Gastroesophageal sphincter (tissue), 4 donors: ENCODE results near the gene RASGEF1C. TPM values are rescaled to one million over a fixed set of nuclear protein-coding genes. Genes with fewer than 3 reads are reported as not detected.

Experiments
- ATAC-seq: fragments of 150-250 bp; one replicate; pipeline ENCODE4 v1.9.1; 2016; ENCODE audit warnings: mild to moderate bottlenecking, moderate library complexity
- H3K27ac ChIP-seq, 4 donors: fragments of 200-600 bp; sonication (generic) in 3 of 4; 1 replicate in 3 of 4; 2 replicates in 1 of 4; pipeline ENCODE4 v1.5.1; 2016 to 2019
- H3K27me3 ChIP-seq: fragments of 200-600 bp; sonication (generic); one replicate; pipeline ENCODE4 v1.5.1; 2019
- H3K36me3 ChIP-seq, 2 donors: fragments of 200-600 bp; sonication (generic); one replicate each; pipeline ENCODE4 v1.5.1; 2019; ENCODE audit warnings: control low read depth in 1 of 2
- H3K4me1 ChIP-seq, 3 donors: fragments of 200-600 bp; sonication (generic); 1 replicate in 2 of 3; 2 replicates in 1 of 3; pipeline ENCODE4 v1.5.1; 2016 to 2019; ENCODE audit warnings: control low read depth in 2 of 3
- H3K4me3 ChIP-seq, 2 donors: fragments of 200-600 bp; sonication (generic); one replicate each; pipeline ENCODE4 v1.5.1; 2019; ENCODE audit warnings: mild to moderate bottlenecking in 1 of 2, moderate library complexity in 1 of 2
- H3K9me3 ChIP-seq, 3 donors: fragments of 200-600 bp; sonication (generic); one replicate each; pipeline ENCODE4 v1.5.1; 2017 to 2019; ENCODE audit warnings: control low read depth in 2 of 3
- EP300 ChIP-seq: sonication (generic); formaldehyde crosslinking; IDR thresholded peaks from one replicate; pipeline ENCODE4 v1.6.1; 2017; ENCODE audit warnings: antibody characterized with exemption, mild to moderate bottlenecking
- POLR2A ChIP-seq, 2 donors: fragments of 450-650 bp; IDR thresholded peaks; one replicate each; pipeline ENCODE4 v1.6.1; 2017; ENCODE audit warnings: antibody characterized with exemption in 2 of 2, mild to moderate bottlenecking in 2 of 2, moderate library complexity in 1 of 2
- POLR2AphosphoS5 ChIP-seq: sonication (generic); formaldehyde crosslinking; IDR thresholded peaks from one replicate; pipeline ENCODE4 v1.6.1; 2017; ENCODE audit warnings: antibody characterized with exemption
- WGBS, 2 donors: methylation state at CpG; one replicate each; pipeline ENCODE4 v1.1.5; 2018; ENCODE audit warnings: low coverage in 1 of 2; 5-methylcytosine and 5-hydroxymethylcytosine counted together
- total RNA-seq, 4 donors: library from RNA; depleted of rRNA; stranded (reverse); fragments of >200 nt; gene quantifications; one replicate each; pipeline ENCODE4 v1.1.0, GENCODE V29; 2016
- TF ChIP-seq, protein P1 (sequence below), 4 experiments: fragments of 200-600 bp in 2 of 4; fragments of 450-650 bp in 2 of 4; sonication (generic) in 1 of 4; IDR thresholded peaks; one replicate each; pipeline ENCODE4 v1.5.1; 2017 to 2019; ENCODE audit warnings: antibody characterized with exemption in 4 of 4, mild to moderate bottlenecking in 2 of 4, moderate library complexity in 2 of 4

Gene RASGEF1C
- total RNA-seq, 4 donors from 2014 or later = 0.81 to 8.4 (median 2.0) TPM

- ATAC-seq = no peak
- Histone ChIP-seq H3K36me3 (no peaks in the 10 kb centered on the region), H3K4me3 (no peak overlapping the region), H3K27me3 (peaks cover 80% of the 10 kb centered on the region), H3K4me1 (no peaks in the 10 kb centered on the region), H3K9me3 (no peaks in the 10 kb centered on the region), H3K27ac (no peak overlapping the region)
- TF ChIP-seq, protein P1, sequence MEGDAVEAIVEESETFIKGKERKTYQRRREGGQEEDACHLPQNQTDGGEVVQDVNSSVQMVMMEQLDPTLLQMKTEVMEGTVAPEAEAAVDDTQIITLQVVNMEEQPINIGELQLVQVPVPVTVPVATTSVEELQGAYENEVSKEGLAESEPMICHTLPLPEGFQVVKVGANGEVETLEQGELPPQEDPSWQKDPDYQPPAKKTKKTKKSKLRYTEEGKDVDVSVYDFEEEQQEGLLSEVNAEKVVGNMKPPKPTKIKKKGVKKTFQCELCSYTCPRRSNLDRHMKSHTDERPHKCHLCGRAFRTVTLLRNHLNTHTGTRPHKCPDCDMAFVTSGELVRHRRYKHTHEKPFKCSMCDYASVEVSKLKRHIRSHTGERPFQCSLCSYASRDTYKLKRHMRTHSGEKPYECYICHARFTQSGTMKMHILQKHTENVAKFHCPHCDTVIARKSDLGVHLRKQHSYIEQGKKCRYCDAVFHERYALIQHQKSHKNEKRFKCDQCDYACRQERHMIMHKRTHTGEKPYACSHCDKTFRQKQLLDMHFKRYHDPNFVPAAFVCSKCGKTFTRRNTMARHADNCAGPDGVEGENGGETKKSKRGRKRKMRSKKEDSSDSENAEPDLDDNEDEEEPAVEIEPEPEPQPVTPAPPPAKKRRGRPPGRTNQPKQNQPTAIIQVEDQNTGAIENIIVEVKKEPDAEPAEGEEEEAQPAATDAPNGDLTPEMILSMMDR (IDR thresholded peaks at IDR 0.05) = no peak
- TF ChIP-seq POLR2A (IDR thresholded peaks at IDR 0.05) = no peak
- TF ChIP-seq EP300 = no peak
- no peak for TF ChIP-seq POLR2AphosphoS5
- 45 to 67% methylated on average over 2 to 5 of the region's 11 CpGs for WGBS, 2 donors
Measured at GRCh38 chr5:180138976-180139730, 69.9 kb downstream of the RASGEF1C start.

- TF ChIP-seq, protein P1 (IDR thresholded peaks at IDR 0.05) = no peak
- TF ChIP-seq POLR2AphosphoS5 (no peak), POLR2A (IDR thresholded peaks at IDR 0.05) (no peak), EP300 (no peak)
- ATAC-seq = no peak
- 60 to 70% methylated on average over 3 to 9 of the region's 12 CpGs for WGBS, 2 donors
Measured at GRCh38 chr5:180138214-180138975, 70.6 kb downstream of the RASGEF1C start.

GRCh38 chr5:180137401-180138213, 71.4 kb downstream of the RASGEF1C start:
- TF ChIP-seq POLR2AphosphoS5 = no peak
- TF ChIP-seq POLR2A (IDR thresholded peaks at IDR 0.05) = no peak
- TF ChIP-seq EP300 = no peak
- TF ChIP-seq, protein P1 (IDR thresholded peaks at IDR 0.05) = no peak
- no peaks in the 10 kb centered on the region for H3K36me3 ChIP-seq
- peaks cover 75% of the 10 kb centered on the region for H3K27me3 ChIP-seq
- H3K9me3 ChIP-seq = no peaks in the 10 kb centered on the region
- WGBS, 2 donors = no CpG with 5 or more reads among the region's 24 CpGs
- no peak overlapping the region for H3K4me3 ChIP-seq
- H3K4me1 ChIP-seq = no peaks in the 10 kb centered on the region
- no peak overlapping the region for H3K27ac ChIP-seq
- ATAC-seq = no peak

More at GRCh38 chr5:180138214-180138975, 70.6 kb downstream of the RASGEF1C start:
- H3K27me3 ChIP-seq = peaks cover 80% of the 10 kb centered on the region
- no peaks in the 10 kb centered on the region for H3K36me3 ChIP-seq
- H3K9me3 ChIP-seq = no peaks in the 10 kb centered on the region
- H3K27ac ChIP-seq = no peak overlapping the region
- H3K4me1 ChIP-seq = no peaks in the 10 kb centered on the region
- no peak overlapping the region for H3K4me3 ChIP-seq

DNA sequence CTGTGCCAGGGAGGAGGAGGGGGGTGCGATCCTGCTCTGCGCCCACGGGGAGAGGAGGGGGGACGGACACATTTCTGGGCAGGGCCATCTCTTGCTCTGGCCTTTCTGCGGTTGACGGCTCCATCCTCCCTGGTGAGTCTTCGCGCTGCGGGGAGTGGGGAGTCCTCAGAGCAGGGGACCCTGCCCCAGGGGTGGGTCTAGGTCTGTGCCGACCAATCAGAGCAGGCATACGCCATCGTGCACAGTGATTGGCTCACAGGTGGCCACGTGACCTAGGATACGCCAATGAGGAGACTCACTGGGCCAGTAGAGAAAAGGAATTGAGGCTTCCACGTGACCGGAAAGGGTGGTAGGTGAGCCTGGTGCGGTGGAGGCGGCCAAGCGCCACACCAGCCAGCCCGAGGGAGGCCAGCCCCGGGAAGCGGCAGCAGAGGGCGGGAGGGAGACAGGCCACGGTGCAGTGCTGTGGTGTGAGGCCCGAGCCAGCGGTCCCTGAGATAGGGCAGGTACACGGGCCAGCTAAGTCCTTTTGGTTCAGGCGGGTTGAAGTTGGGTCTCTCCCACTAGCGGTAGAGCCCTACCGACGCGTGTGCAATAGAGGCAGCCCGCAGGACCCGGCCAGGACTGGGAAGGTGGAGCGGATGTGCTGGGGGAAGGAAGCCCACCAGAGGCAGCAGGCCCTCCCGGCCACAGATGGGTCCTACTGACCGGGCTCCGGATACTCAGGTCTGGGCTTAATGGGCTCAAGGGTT, 72.2 kb downstream of the RASGEF1C start:
- Histone ChIP-seq H3K27ac (no peak overlapping the region), H3K4me1 (no peaks in the 10 kb centered on the region), H3K9me3 (no peaks in the 10 kb centered on the region), H3K27me3 (peaks cover 67% of the 10 kb centered on the region), H3K36me3 (no peaks in the 10 kb centered on the region), H3K4me3 (no peak overlapping the region)
- no peak for TF ChIP-seq EP300
- no peak for TF ChIP-seq POLR2AphosphoS5
- TF ChIP-seq POLR2A (IDR thresholded peaks at IDR 0.05) = no peak
- TF ChIP-seq, protein P1 (IDR thresholded peaks at IDR 0.05) = no peak
- WGBS, 2 donors = 91% methylated on average over 6 of the region's 38 CpGs; no CpG with 5 or more reads in 1 of the 2 donors
- ATAC-seq = no peak
